PC-3 (cell line): ENCODE data around the gene NUDT22. TPM values are rescaled to one million over a fixed set of nuclear protein-coding genes. Genes with fewer than 3 reads are reported as not detected.

Experiments used
- ATAC-seq: fragments of 200-7000 bp; cut with Tn5 transposase; 2 replicates; pipeline ENCODE4 v1.9.1; 2020; ENCODE audit warnings: mild to moderate bottlenecking, moderate library complexity
- Bru-seq: library from RNA; stranded (reverse); fragments of 400-500 nt; gene quantifications from one replicate; lab custom pipeline; 2021; lab: Mats Ljungman, UMichigan
- BruChase-seq, 2 experiments: library from RNA; stranded (reverse); fragments of 400-500 nt; gene quantifications; one replicate each; lab custom pipeline; 2021; lab: Mats Ljungman, UMichigan
- BruUV-seq: library from RNA; stranded (reverse); fragments of 400-500 nt; replicated peaks from 2 replicates; lab custom pipeline; 2021; lab: Mats Ljungman, UMichigan
- CTCF ChIA-PET: fragments of 300-600 bp; sonication (Branson Sonifier 250); formaldehyde crosslinking; loops from one replicate; lab custom pipeline; 2022; ENCODE audit warnings: antibody characterized with exemption; lab: Charles Lee
- POLR2A ChIA-PET: fragments of 300-600 bp; sonication (Branson Sonifier 250); formaldehyde crosslinking; loops from one replicate; lab custom pipeline; 2022; ENCODE audit warnings: antibody characterized with exemption; ENCODE audit not compliant: unreplicated experiment; lab: Charles Lee
- DNase-seq: peaks from one replicate; pipeline ENCODE4 v3.0.0-alpha.2; 2015
- H2AFZ ChIP-seq: fragments of 300-600 bp; sonication (generic); 2 replicates; pipeline ENCODE4 v1.6.0; 2016; ENCODE audit warnings: antibody characterized with exemption, low read length
- H3F3A ChIP-seq: fragments of 300-600 bp; sonication (generic); one replicate; pipeline ENCODE4 v1.6.0; 2017; ENCODE audit warnings: antibody characterized with exemption, low read length, control low read depth, mild to moderate bottlenecking; ENCODE audit not compliant: unreplicated experiment
- H3K27ac ChIP-seq: fragments of 300-600 bp; sonication (generic); 2 replicates; pipeline ENCODE4 v1.5.1; 2016; ENCODE audit warnings: mild to moderate bottlenecking, low read length
- H3K27me3 ChIP-seq: fragments of 300-600 bp; sonication (generic); 2 replicates; pipeline ENCODE4 v1.6.1; 2016; ENCODE audit warnings: low read length, mixed read lengths
- H3K36me3 ChIP-seq: fragments of 300-600 bp; sonication (generic); 2 replicates; pipeline ENCODE4 v1.6.1; 2016; ENCODE audit warnings: low read depth, mixed run types, low read length, mixed read lengths
- H3K4me1 ChIP-seq: fragments of 300-600 bp; sonication (generic); 2 replicates; pipeline ENCODE4 v1.5.1; 2016; ENCODE audit warnings: low read length; ENCODE audit not compliant: insufficient read depth
- H3K4me2 ChIP-seq: fragments of 300-600 bp; sonication (generic); 2 replicates; pipeline ENCODE4 v1.6.0; 2016; ENCODE audit warnings: low read length
- H3K4me3 ChIP-seq: fragments of 300-600 bp; sonication (generic); 2 replicates; pipeline ENCODE4 v1.5.1; 2016; ENCODE audit warnings: mild to moderate bottlenecking, low read length, mixed read lengths
- H3K79me2 ChIP-seq: fragments of 300-600 bp; sonication (generic); 2 replicates; pipeline ENCODE4 v1.6.1; 2017; ENCODE audit warnings: low read length, mixed read lengths
- H3K9ac ChIP-seq: fragments of 300-600 bp; sonication (generic); 2 replicates; pipeline ENCODE4 v1.6.0; 2016; ENCODE audit warnings: mild to moderate bottlenecking, low read length
- H3K9me2 ChIP-seq: fragments of 300-600 bp; sonication (generic); replicated peaks from 2 replicates; pipeline ENCODE4 v1.6.1; 2016; ENCODE audit warnings: mixed run types, low read length, mixed read lengths
- H3K9me3 ChIP-seq: fragments of 300-600 bp; sonication (generic); 2 replicates; pipeline ENCODE4 v1.6.1; 2016; ENCODE audit warnings: low read length, mixed read lengths
- H4K20me1 ChIP-seq: fragments of 300-600 bp; sonication (generic); 2 replicates; pipeline ENCODE4 v1.6.1; 2016; ENCODE audit warnings: low read length, mixed read lengths
- EZH2 ChIP-seq: fragments of 300-600 bp; sonication (generic); IDR thresholded peaks from one replicate; pipeline ENCODE4 v1.6.1; 2017; ENCODE audit warnings: antibody characterized with exemption, mild to moderate bottlenecking, low read length; ENCODE audit not compliant: unreplicated experiment
- EZH2phosphoT487 ChIP-seq: fragments of 300-600 bp; sonication (generic); IDR thresholded peaks from 2 replicates; pipeline ENCODE4 v1.6.1; 2018; ENCODE audit warnings: mild to moderate bottlenecking, antibody characterized with exemption, low read length, borderline replicate concordance
- intact Hi-C: fragments of 100-400 bp; cut with micrococcal nuclease; formaldehyde crosslinking; loops from 2 replicates; pipeline ENCODE4 v1.9.0; 2023
- long read RNA-seq: library from polyadenylated mRNA; unstranded; transcript quantifications from one replicate; pipeline ENCODE4 v2.0.0, GENCODE V29; 2021; ENCODE audit not compliant: unreplicated experiment
- total RNA-seq: library from RNA; depleted of rRNA; stranded (reverse); fragments of >200 nt; gene quantifications from 2 replicates; pipeline ENCODE4 v1.2.3, GENCODE V29; 2014; rRNA removed
- TF ChIP-seq, protein P1 (sequence below): fragments of 300-600 bp; sonication (generic); conservative IDR thresholded peaks from 2 replicates; pipeline ENCODE4 v1.5.1; 2017; ENCODE audit warnings: antibody characterized with exemption, low read depth, mild to moderate bottlenecking, low read length

The NUDT22 gene, protein sequence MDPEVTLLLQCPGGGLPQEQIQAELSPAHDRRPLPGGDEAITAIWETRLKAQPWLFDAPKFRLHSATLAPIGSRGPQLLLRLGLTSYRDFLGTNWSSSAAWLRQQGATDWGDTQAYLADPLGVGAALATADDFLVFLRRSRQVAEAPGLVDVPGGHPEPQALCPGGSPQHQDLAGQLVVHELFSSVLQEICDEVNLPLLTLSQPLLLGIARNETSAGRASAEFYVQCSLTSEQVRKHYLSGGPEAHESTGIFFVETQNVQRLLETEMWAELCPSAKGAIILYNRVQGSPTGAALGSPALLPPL
- total RNA-seq (98.3 and 102 TPM in 2 replicates), Bru-seq, nascent RNA (percentile 77 among the genes with signal in this experiment), BruChase-seq, experiment 1, labeled RNA remaining after a 6-hour chase (percentile 89 among the genes with signal in this experiment), BruChase-seq, experiment 2, labeled RNA remaining after a 2-hour chase (percentile 78 among the genes with signal in this experiment)
- long read RNA-seq, transcript NUDT22-204 (5 exons, 986 nt): minor isoform, 12 of 115 reads
- long read RNA-seq, transcript NUDT22-201 (6 exons, 1,094 nt): major isoform, 60 of 115 reads
- long read RNA-seq, partial matches to known transcripts: 26 of 115 reads
- long read RNA-seq, other reads (novel, unspliced or antisense): 11 of 115 reads

DNA sequence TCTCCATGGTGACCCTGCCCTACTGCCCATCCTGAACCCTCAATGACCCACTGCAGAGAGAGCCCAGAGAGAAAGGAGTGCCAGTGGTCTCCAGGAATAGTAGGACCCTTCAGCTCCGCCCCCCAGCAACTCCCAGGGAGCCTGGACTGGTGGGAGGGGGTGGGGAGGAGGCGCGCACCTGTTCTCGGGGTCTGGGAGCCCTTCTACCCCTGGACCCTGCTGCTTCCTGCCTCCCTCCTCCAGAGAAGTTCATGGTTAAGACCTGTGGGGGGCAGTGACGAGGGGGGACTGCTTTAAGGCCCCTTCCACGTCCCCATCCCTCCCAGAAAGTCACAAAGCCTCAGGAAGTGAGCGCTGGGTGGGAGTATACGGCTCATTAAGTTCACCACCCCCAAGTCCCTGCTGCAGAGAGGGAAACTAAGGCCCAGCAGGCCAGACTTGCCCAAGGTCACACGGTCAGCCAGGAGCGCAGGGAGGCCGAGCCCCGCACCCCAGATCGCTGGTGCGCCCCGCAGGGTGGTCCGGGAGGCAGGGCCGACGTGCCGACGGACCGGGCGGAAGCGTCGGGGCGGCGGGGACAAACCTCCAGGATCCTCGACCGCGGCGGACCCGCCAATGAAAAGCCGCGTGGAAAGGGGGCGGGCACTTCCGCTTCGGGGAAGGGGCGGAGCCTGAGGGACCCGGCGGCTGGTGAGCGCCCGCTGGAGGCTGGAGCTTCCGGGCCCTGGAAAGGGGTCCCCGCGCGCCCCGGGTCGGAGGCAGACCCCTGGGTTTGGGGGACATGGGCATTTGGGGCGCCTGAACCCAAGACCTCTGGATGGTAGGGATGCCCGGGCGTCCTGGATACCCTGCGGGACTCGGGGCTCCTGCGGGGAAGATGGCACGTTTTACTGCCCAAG, at the start of gene NUDT22, which contains the start of gene TRPT1:
TSS of gene NUDT22 (plus strand) at position 667 of the 899 bp plus-strand sequence. CDS start 379 bp downstream, outside the sequence.
TSS of gene TRPT1 (minus strand) at position 579 of the 899 bp plus-strand sequence. CDS start at position 253, 326 bp downstream.
- Histone ChIP-seq H4K20me1 (no peaks in the 10 kb centered on the region), H3K79me2 (peaks cover 23% of the 10 kb centered on the region), H3K4me2 (peak within 1 kb of the TSS; percentile 97), H3K36me3 (0 out of 2 replicates have a peak, but pooled peaks cover 3% of the 10 kb centered on the region), H3K9ac (peak within 1 kb of the TSS; percentile 79), H3K9me3 (no peaks in the 10 kb centered on the region), H3K4me3 (peak within 1 kb of the TSS; percentile 83), H3F3A (no peaks in the 10 kb centered on the region), H2AFZ (peak within 1 kb of the TSS; percentile 92), H3K27ac (no peak within 1 kb of the TSS), H3K4me1 (peaks cover 35% of the 10 kb centered on the region), H3K27me3 (no peaks in the 10 kb centered on the region), H3K9me2 (no peaks in the 10 kb centered on the region)
- DNase-seq: peak; percentile 88
- intact Hi-C loops: loop anchor here (1.0 kb wide), 1 partner anchor 22 kb away; no protein-coding TSS in a partner anchor
- peak; percentile 68 for ATAC-seq
- CTCF ChIA-PET: interaction anchor here (0.7 to 2.0 kb wide), 2 partner anchors 21 to 424 kb away, joined by 3 to 9 read pairs; no protein-coding TSS in a partner anchor
- TSS peak; percentile 62 for BruUV-seq
- no peak for TF ChIP-seq EZH2
- TF ChIP-seq, protein P1, sequence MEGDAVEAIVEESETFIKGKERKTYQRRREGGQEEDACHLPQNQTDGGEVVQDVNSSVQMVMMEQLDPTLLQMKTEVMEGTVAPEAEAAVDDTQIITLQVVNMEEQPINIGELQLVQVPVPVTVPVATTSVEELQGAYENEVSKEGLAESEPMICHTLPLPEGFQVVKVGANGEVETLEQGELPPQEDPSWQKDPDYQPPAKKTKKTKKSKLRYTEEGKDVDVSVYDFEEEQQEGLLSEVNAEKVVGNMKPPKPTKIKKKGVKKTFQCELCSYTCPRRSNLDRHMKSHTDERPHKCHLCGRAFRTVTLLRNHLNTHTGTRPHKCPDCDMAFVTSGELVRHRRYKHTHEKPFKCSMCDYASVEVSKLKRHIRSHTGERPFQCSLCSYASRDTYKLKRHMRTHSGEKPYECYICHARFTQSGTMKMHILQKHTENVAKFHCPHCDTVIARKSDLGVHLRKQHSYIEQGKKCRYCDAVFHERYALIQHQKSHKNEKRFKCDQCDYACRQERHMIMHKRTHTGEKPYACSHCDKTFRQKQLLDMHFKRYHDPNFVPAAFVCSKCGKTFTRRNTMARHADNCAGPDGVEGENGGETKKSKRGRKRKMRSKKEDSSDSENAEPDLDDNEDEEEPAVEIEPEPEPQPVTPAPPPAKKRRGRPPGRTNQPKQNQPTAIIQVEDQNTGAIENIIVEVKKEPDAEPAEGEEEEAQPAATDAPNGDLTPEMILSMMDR: peak; percentile 49
- POLR2A ChIA-PET: interaction anchor here (1.2 kb wide), 1 partner anchor 19 kb away, joined by 5 read pairs; no protein-coding TSS in a partner anchor

- POLR2A ChIA-PET: no interaction called here
- no peak for DNase-seq
These were observed 49.3 kb upstream of the NUDT22 start for GRCh38 chr11:64176751-64177150.

More at GRCh38 chr11:64176751-64177150, 49.3 kb upstream of the NUDT22 start:
- intact Hi-C loops: no loop called here
- H3K27ac ChIP-seq: no peak overlapping the region
- H3K4me3 ChIP-seq: no peak overlapping the region
- H4K20me1 ChIP-seq: no peaks in the 10 kb centered on the region
- CTCF ChIA-PET: no interaction called here
- no peak overlapping the region for H3K9ac ChIP-seq
- peaks cover 1% of the 10 kb centered on the region for H3F3A ChIP-seq
- H3K9me2 ChIP-seq: no peaks in the 10 kb centered on the region
- no peaks in the 10 kb centered on the region for H3K27me3 ChIP-seq
- H3K9me3 ChIP-seq: no peaks in the 10 kb centered on the region
- no TSS peak for BruUV-seq
- H3K79me2 ChIP-seq: no peaks in the 10 kb centered on the region
- no peak overlapping the region for H2AFZ ChIP-seq
- peaks cover 7% of the 10 kb centered on the region for H3K4me1 ChIP-seq
- no peaks in the 10 kb centered on the region for H3K36me3 ChIP-seq
- ATAC-seq: no peak
- no peak overlapping the region for H3K4me2 ChIP-seq
- TF ChIP-seq, protein P1: no peak
- TF ChIP-seq EZH2: no peak
- no peak for TF ChIP-seq EZH2phosphoT487
